Vagina (tissue), 2 donors: ENCODE measurements around the gene PCYT2.

Experiments used
- CTCF ChIP-seq, 3 experiments: fragments of 450-650 bp in 2 of 3; fragments of 200-600 bp in 1 of 3; sonication (generic) in 1 of 3; IDR thresholded peaks; one replicate each; pipeline ENCODE4 v1.5.1; 2017 to 2019; ENCODE audit warnings: antibody characterized with exemption in 3 of 3, mild to moderate bottlenecking in 2 of 3, moderate library complexity in 2 of 3
- POLR2A ChIP-seq, 2 donors: fragments of 450-650 bp; IDR thresholded peaks; one replicate each; pipeline ENCODE4 v1.6.1; 2017; ENCODE audit warnings: antibody characterized with exemption in 2 of 2, mild to moderate bottlenecking in 2 of 2, moderate library complexity in 2 of 2
- POLR2AphosphoS5 ChIP-seq, 2 donors: sonication (generic); formaldehyde crosslinking; IDR thresholded peaks; one replicate each; pipeline ENCODE4 v1.9.0; 2017; ENCODE audit warnings: antibody characterized with exemption in 2 of 2, mild to moderate bottlenecking in 2 of 2, low read depth in 1 of 2; ENCODE audit not compliant: insufficient read depth in 1 of 2

GRCh38 chr17:81917565-81918332 is 6.5 kb upstream of the PCYT2 start, which contains the start of gene SIRT7:
- TF ChIP-seq CTCF (IDR thresholded peaks at IDR 0.05) = no peak
- no peak for TF ChIP-seq POLR2A (IDR thresholded peaks at IDR 0.05)
- TF ChIP-seq POLR2AphosphoS5 (IDR thresholded peaks at IDR 0.05; ENCODE audit: insufficient read depth in 1 of 2, low read depth in 1 of 2) = peak; percentile 30 to 69
